COLO668 (cell line): ENCODE data around the gene PRRG3.
A peak's percentile ranks its signal among the peaks of the same experiment; 100 is the strongest.
"Not testable (repeated sequence)": the region's sequence is repeated elsewhere in the genome, so short reads cannot be mapped to it uniquely, and the experiment has no call there.

Experiments used
- DNase-seq: peaks from one replicate; lab custom pipeline; 2025; ENCODE audit not compliant: unreplicated experiment; lab: John Stamatoyannopoulos, UW

Gene PRRG3

GRCh38 chrX:151694661-151695582, at the start of gene PRRG3:
PRRG3 (plus strand) TSS chrX:151695458; CDS start chrX:151698815, 3,357 bp downstream.
- no peak for DNase-seq

- no peak for DNase-seq
Observed at GRCh38 chrX:151675121-151675746, 20.0 kb upstream of the PRRG3 start.

- no peak for DNase-seq
Observed at GRCh38 chrX:151676196-151676595, 19.1 kb upstream of the PRRG3 start.

- DNase-seq: no peak
Observed at GRCh38 chrX:151679798-151680402, 15.4 kb upstream of the PRRG3 start.

GRCh38 chrX:151680805-151681204, 14.5 kb upstream of the PRRG3 start:
- peak; percentile 55 for DNase-seq

GRCh38 chrX:151687635-151688034, 7.6 kb upstream of the PRRG3 start:
- no peak for DNase-seq

- DNase-seq: no peak
Observed at GRCh38 chrX:151688695-151689094, 6.6 kb upstream of the PRRG3 start.

GRCh38 chrX:151692825-151693224, 2.4 kb upstream of the PRRG3 start:
- DNase-seq: no peak

GRCh38 chrX:151694121-151694520, 1.1 kb upstream of the PRRG3 start:
- DNase-seq: no peak

- no peak for DNase-seq
Observed at GRCh38 chrX:151695583-151696340, 504 bp downstream of the PRRG3 start.

- not testable (repeated sequence) for DNase-seq
Observed at GRCh38 chrX:151697082-151697481, 1.8 kb downstream of the PRRG3 start.

GRCh38 chrX:151697522-151697921, 2.3 kb downstream of the PRRG3 start:
- no peak for DNase-seq

GRCh38 chrX:151698485-151698884, 3.2 kb downstream of the PRRG3 start:
- DNase-seq: no peak

- no peak for DNase-seq
Observed at GRCh38 chrX:151699746-151700145, 4.5 kb downstream of the PRRG3 start.

GRCh38 chrX:151700581-151700980, 5.3 kb downstream of the PRRG3 start:
- DNase-seq: no peak

GRCh38 chrX:151701071-151701470, 5.8 kb downstream of the PRRG3 start:
- no peak for DNase-seq

GRCh38 chrX:151701531-151701930, 6.3 kb downstream of the PRRG3 start:
- DNase-seq: no peak

GRCh38 chrX:151702026-151702714, 6.9 kb downstream of the PRRG3 start:
- no peak for DNase-seq

- DNase-seq: no peak
Observed at GRCh38 chrX:151702741-151703340, 7.6 kb downstream of the PRRG3 start.

GRCh38 chrX:151703487-151703886, 8.2 kb downstream of the PRRG3 start:
- DNase-seq: no peak
